PC-9 (cell line): ENCODE data around the gene C11orf21. TPM values are rescaled to one million over a fixed set of nuclear protein-coding genes. Genes with fewer than 3 reads are reported as not detected.

ENCODE experiments used
- BruUV-seq: library from RNA; stranded (reverse); fragments of 400-500 nt; replicated peaks from 2 replicates; lab custom pipeline; 2021; lab: Mats Ljungman, UMichigan
- CTCF ChIA-PET: fragments of 300-600 bp; sonication (Branson Sonifier 250); formaldehyde crosslinking; loops from one replicate; lab custom pipeline; 2022; ENCODE audit warnings: antibody characterized with exemption; lab: Charles Lee
- POLR2A ChIA-PET: fragments of 300-600 bp; sonication (Branson Sonifier 250); formaldehyde crosslinking; loops from one replicate; lab custom pipeline; 2022; ENCODE audit warnings: antibody characterized with exemption; ENCODE audit not compliant: unreplicated experiment; lab: Charles Lee
- DNase-seq, 2 experiments: peaks; one replicate each; pipeline versions ENCODE4 v3.0.0 to v3.0.0-alpha.2; 2015 to 2022; ENCODE audit warnings: mixed read lengths in 1 of 2
- H2AFZ ChIP-seq: fragments of 200-600 bp; sonication (generic); 2 replicates; pipeline ENCODE4 v1.8.1; 2017; ENCODE audit warnings: antibody characterized with exemption
- H3F3A ChIP-seq: fragments of 200-600 bp; sonication (generic); 2 replicates; pipeline ENCODE4 v1.8.1; 2017; ENCODE audit warnings: antibody characterized with exemption, mild to moderate bottlenecking, low read depth; ENCODE audit not compliant: insufficient read depth
- H3K27ac ChIP-seq: fragments of 200-600 bp; sonication (generic); 2 replicates; pipeline ENCODE4 v1.6.1; 2016; ENCODE audit warnings: mixed run types
- H3K27me3 ChIP-seq: fragments of 200-600 bp; sonication (generic); 2 replicates; pipeline ENCODE4 v1.6.1; 2016; ENCODE audit warnings: low read depth, mixed run types; ENCODE audit not compliant: insufficient read depth
- H3K36me3 ChIP-seq: fragments of 200-600 bp; sonication (generic); 2 replicates; pipeline ENCODE4 v1.6.1; 2016; ENCODE audit warnings: low read depth, mixed run types
- H3K4me1 ChIP-seq: fragments of 200-600 bp; sonication (generic); replicated peaks from 2 replicates; pipeline ENCODE4 v1.6.1; 2016; ENCODE audit warnings: mixed run types; ENCODE audit not compliant: insufficient read depth
- H3K4me2 ChIP-seq: fragments of 200-600 bp; sonication (generic); 2 replicates; pipeline ENCODE4 v1.6.1; 2017; ENCODE audit warnings: mixed run types
- H3K4me3 ChIP-seq: fragments of 200-600 bp; sonication (generic); 2 replicates; pipeline ENCODE4 v1.6.1; 2016; ENCODE audit warnings: mixed run types
- H3K79me2 ChIP-seq: fragments of 200-600 bp; sonication (generic); 2 replicates; pipeline ENCODE4 v1.6.1; 2017; ENCODE audit warnings: low read depth, mixed run types
- H3K9me2 ChIP-seq: fragments of 200-600 bp; sonication (generic); 2 replicates; pipeline ENCODE4 v1.8.1; 2017; ENCODE audit warnings: mild to moderate bottlenecking; ENCODE audit not compliant: insufficient read depth
- H3K9me3 ChIP-seq: fragments of 200-600 bp; sonication (generic); 2 replicates; pipeline ENCODE4 v1.8.1; 2016; ENCODE audit warnings: low read depth; ENCODE audit not compliant: insufficient read depth
- H4K20me1 ChIP-seq: fragments of 200-600 bp; sonication (generic); 2 replicates; pipeline ENCODE4 v1.8.1; 2017; ENCODE audit not compliant: insufficient read depth
- EZH2 ChIP-seq: fragments of 200-600 bp; sonication (generic); IDR thresholded peaks from 2 replicates; pipeline ENCODE4 v1.8.0; 2017; ENCODE audit warnings: antibody characterized with exemption, low read depth
- intact Hi-C: fragments of 100-400 bp; cut with micrococcal nuclease; formaldehyde crosslinking; loops from one replicate; pipeline ENCODE4 v1.10.0; 2022; ENCODE audit not compliant: unreplicated experiment
- total RNA-seq: library from RNA; stranded (reverse); gene quantifications from 2 replicates; pipeline ENCODE4 v1.2.3, GENCODE V29; 2021
- TF ChIP-seq, protein P1 (sequence below): fragments of 200-600 bp; sonication (generic); conservative IDR thresholded peaks from 2 replicates; pipeline ENCODE4 v1.6.1; 2017; ENCODE audit warnings: mixed run types, antibody characterized with exemption, mild to moderate bottlenecking, moderate library complexity

The C11orf21 gene
- total RNA-seq, 1 experiment from 2014 or later = not detected

DNA sequence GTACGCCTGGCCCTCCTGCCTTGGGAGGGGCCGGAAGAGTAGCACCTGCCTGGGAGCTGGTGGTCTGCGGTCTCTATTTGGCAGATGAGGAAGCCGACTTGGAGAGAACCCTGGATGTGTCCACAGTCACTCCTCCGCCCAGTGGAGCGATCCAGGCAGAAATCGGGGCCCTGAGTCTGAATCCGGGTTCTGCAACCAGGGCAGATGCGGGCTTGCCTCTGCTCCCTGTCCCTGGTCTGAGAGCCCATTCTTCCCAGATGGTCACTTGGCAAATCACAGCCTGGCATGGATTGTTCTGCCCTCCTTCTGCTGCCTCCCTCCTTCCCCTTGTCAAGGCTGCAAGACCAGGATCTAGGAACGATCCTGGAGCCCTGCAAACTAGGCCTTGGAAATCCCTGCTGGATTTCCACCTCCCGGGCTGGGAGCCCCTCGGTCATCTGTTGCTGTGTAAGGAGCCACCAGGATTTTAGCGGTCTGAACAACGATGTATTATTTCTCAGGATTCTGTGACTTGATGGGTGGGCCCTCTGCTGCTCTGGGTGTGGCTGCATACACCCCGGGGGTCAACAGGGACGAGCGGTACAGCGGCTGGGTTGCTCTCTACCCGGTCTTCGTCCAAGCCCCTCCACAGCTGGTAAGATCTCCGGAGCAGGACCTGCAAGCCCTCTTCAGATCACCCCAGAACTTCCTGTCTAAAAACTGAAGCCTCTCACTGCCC lies 29.3 kb downstream of the C11orf21 start:
- H3F3A ChIP-seq = peaks cover 7% of the 10 kb centered on the region
- BruUV-seq = no TSS peak
- no peak overlapping the region for H3K4me2 ChIP-seq
- no peaks in the 10 kb centered on the region for H3K9me3 ChIP-seq
- H3K27me3 ChIP-seq = no peaks in the 10 kb centered on the region
- 0 out of 2 replicates have a peak, but pooled peaks cover 6% of the 10 kb centered on the region for H3K4me1 ChIP-seq
- H3K9me2 ChIP-seq = no peaks in the 10 kb centered on the region
- no peaks in the 10 kb centered on the region for H4K20me1 ChIP-seq
- TF ChIP-seq EZH2 = no peak
- TF ChIP-seq, protein P1, sequence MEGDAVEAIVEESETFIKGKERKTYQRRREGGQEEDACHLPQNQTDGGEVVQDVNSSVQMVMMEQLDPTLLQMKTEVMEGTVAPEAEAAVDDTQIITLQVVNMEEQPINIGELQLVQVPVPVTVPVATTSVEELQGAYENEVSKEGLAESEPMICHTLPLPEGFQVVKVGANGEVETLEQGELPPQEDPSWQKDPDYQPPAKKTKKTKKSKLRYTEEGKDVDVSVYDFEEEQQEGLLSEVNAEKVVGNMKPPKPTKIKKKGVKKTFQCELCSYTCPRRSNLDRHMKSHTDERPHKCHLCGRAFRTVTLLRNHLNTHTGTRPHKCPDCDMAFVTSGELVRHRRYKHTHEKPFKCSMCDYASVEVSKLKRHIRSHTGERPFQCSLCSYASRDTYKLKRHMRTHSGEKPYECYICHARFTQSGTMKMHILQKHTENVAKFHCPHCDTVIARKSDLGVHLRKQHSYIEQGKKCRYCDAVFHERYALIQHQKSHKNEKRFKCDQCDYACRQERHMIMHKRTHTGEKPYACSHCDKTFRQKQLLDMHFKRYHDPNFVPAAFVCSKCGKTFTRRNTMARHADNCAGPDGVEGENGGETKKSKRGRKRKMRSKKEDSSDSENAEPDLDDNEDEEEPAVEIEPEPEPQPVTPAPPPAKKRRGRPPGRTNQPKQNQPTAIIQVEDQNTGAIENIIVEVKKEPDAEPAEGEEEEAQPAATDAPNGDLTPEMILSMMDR = no peak
- no peak overlapping the region for H3K27ac ChIP-seq
- no peak overlapping the region for H3K4me3 ChIP-seq
- H3K79me2 ChIP-seq = no peaks in the 10 kb centered on the region
- ChIA-PET CTCF (no interaction called here), POLR2A (no interaction called here)
- no peak for DNase-seq
- H3K36me3 ChIP-seq = no peaks in the 10 kb centered on the region
- intact Hi-C loops = no loop called here
- no peak overlapping the region for H2AFZ ChIP-seq

DNA sequence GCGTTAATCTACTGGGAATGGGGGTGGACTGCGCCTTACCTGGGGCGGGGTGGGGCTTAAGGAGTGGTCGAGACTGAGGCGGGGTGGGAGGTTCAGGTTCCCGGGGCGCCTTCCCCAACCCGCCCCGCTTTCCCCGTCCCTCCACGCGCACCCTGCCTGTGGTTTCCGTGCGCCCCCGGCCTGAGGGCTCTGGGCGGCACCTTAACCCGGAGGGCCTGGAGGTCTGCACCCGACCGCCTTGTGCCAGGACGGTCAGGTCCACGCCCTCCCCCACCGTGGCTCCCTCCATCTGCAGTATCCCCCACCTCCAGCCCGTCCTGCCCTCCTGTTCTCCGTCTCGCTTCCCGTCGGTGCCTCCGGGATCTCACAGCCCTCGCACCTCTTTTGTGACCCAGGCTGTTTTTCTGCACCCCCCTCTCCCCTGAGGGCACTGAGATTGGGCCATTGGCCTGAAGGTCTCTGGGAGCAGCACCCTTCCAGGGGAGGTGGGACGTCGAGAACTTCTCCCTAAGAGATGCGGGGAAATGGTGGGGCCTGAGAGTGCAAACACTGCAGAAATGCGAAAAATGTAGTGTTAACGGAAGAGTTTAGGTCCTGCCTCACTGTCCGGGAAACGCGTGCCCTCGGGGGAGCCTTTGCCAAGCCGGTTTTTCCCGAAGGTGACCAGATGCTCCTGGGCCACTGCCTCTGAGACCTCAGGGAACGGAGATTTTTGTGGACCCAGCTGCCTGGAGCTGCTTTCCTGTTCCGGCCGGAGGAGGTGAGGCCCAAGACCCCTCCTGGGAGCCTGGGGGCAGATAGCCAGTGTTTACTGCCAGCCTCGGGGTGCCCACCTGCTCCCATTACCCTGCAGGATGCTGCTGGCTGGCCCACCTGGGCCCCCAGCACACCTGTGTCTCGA lies 30.1 kb downstream of the C11orf21 start:
- Histone ChIP-seq H3K36me3 (no peaks in the 10 kb centered on the region), H4K20me1 (no peaks in the 10 kb centered on the region), H3K4me2 (no peak overlapping the region), H3K4me3 (no peak overlapping the region), H3K27ac (no peak overlapping the region), H3K79me2 (no peaks in the 10 kb centered on the region), H3F3A (peaks cover 7% of the 10 kb centered on the region), H3K9me3 (no peaks in the 10 kb centered on the region), H3K9me2 (no peaks in the 10 kb centered on the region), H3K27me3 (no peaks in the 10 kb centered on the region), H3K4me1 (0 out of 2 replicates have a peak, but pooled peaks cover 6% of the 10 kb centered on the region), H2AFZ (no peak overlapping the region)
- BruUV-seq = no TSS peak
- DNase-seq = peak in 1 of 2 experiments; percentile 32
- ChIA-PET POLR2A (no interaction called here), CTCF (no interaction called here)
- TF ChIP-seq EZH2 = no peak
- TF ChIP-seq, protein P1 = no peak
- intact Hi-C loops = no loop called here

DNA sequence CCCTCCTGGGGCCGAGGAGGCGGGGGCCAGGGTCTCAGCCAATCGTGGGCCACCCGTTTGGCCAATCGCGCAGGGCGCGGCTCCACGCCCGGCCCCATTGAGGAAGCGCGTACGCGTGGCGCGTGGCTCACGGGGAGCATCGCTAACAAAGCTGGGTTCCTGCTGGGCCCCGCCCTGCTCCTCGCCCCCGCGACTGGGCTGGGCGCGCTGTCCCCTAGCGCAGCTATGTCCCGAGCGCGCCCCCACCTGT lies 30.7 kb downstream of the C11orf21 start:
- Histone ChIP-seq H3K27ac (no peak overlapping the region), H2AFZ (no peak overlapping the region), H3K79me2 (no peaks in the 10 kb centered on the region), H3K4me3 (no peak overlapping the region), H3K9me3 (no peaks in the 10 kb centered on the region), H3F3A (peaks cover 7% of the 10 kb centered on the region), H3K27me3 (no peaks in the 10 kb centered on the region), H3K36me3 (no peaks in the 10 kb centered on the region), H4K20me1 (no peaks in the 10 kb centered on the region), H3K4me2 (no peak overlapping the region), H3K4me1 (0 out of 2 replicates have a peak, but pooled peaks cover 6% of the 10 kb centered on the region), H3K9me2 (no peaks in the 10 kb centered on the region)
- no TSS peak for BruUV-seq
- ChIA-PET POLR2A (no interaction called here), CTCF (no interaction called here)
- intact Hi-C loops = no loop called here
- no peak for DNase-seq
- TF ChIP-seq, protein P1 = no peak
- TF ChIP-seq EZH2 = no peak
